Hepatocyte (in vitro differentiated cells): Measurements from ENCODE around the gene S1PR3.

ENCODE experiments used
- CTCF ChIP-seq: fragments of 200-600 bp; sonication (generic); IDR thresholded peaks from 2 replicates; pipeline ENCODE4 v1.5.1; 2016; ENCODE audit warnings: antibody characterized with exemption, mild to moderate bottlenecking; ENCODE audit not compliant: poor library complexity
- EZH2 ChIP-seq: fragments of 200-600 bp; sonication (generic); IDR thresholded peaks from 2 replicates; pipeline ENCODE4 v1.6.1; 2016; ENCODE audit warnings: antibody characterized with exemption, mild to moderate bottlenecking, borderline replicate concordance
- EZH2phosphoT487 ChIP-seq: fragments of 200-600 bp; sonication (generic); IDR thresholded peaks from one replicate; pipeline ENCODE4 v1.6.1; 2018; ENCODE audit warnings: antibody characterized with exemption, mild to moderate bottlenecking, low read depth, moderate library complexity; ENCODE audit not compliant: unreplicated experiment, severe bottlenecking

DNA sequence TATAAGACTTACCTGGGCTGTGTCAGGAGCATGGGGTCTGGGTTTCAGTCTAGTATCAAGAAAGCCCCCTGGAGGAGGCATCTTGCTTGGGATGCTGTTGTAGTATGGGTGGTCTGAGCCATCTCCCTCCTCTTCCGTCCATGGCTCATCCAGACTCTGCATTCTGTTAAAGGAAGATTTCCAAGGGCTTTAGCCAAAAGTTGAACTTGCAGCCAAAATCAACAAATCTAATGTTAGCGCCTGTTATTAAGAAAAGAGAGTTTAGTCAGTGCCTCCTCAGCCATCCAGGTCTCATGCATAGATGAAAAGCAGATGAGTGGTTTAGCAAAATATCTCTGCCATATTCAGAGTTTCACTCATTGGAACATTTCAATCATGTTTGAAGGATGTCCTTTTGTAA lies 55.6 kb downstream of the S1PR3 start:
- TF ChIP-seq CTCF (no peak), EZH2 (no peak), EZH2phosphoT487 (no peak)
